ENCODE measurements around the gene ACY1. TPM values are rescaled to one million over a fixed set of nuclear protein-coding genes. Genes with fewer than 3 reads are reported as not detected.
A peak's percentile ranks its signal among the peaks of the same experiment; 100 is the strongest.

The ACY1 gene
- total RNA-seq, 2 donors from 2014 or later: 58.2 to 69.4 TPM

GRCh38 chr3:51961011-51961410 is 22.3 kb upstream of the ACY1 start:
- H3K4me1 Mint-ChIP-seq: peaks cover 22% of the 10 kb centered on the region
- H3K4me3 ChIP-seq (ENCODE audit: low read length): no peak overlapping the region
- no peaks in the 10 kb centered on the region for H3K27me3 ChIP-seq (ENCODE audit: control insufficient read depth, insufficient read depth, low read length, poor library complexity, severe bottlenecking)
- H3K9me3 Mint-ChIP-seq: no peaks in the 10 kb centered on the region
- WGBS, 2 experiments (ENCODE audit: insufficient coverage in 1 of 2, insufficient read length in 1 of 2): 90 to 95% methylated on average over 13 to 18 of the region's 18 CpGs
- H3K36me3 Mint-ChIP-seq (ENCODE audit: low read depth): peaks cover 13% of the 10 kb centered on the region
- peaks cover 14% of the 10 kb centered on the region for H3K4me1 ChIP-seq (ENCODE audit: control insufficient read depth, insufficient read depth, low read length)
- H3K27ac Mint-ChIP-seq: no peak overlapping the region
- H3K36me3 ChIP-seq (ENCODE audit: control insufficient read depth, insufficient read depth, low read length): peaks cover 59% of the 10 kb centered on the region
- H3K27ac ChIP-seq (ENCODE audit: low read depth, low read length): no peak overlapping the region
- no peak overlapping the region for H3K9ac ChIP-seq (ENCODE audit: extremely low read depth, low read length, poor library complexity, severe bottlenecking)
- H3K9me3 ChIP-seq (ENCODE audit: control insufficient read depth, low read length): no peaks in the 10 kb centered on the region
- peaks cover 5% of the 10 kb centered on the region for H3K27me3 Mint-ChIP-seq (ENCODE audit: insufficient read depth)
- TF ChIP-seq CTCF (conservative IDR thresholded peaks at IDR 0.05): no peak
- DNase-seq: no peak
- no peak overlapping the region for H3K4me3 Mint-ChIP-seq

- no peak overlapping the region for H3K4me3 Mint-ChIP-seq
- no peaks in the 10 kb centered on the region for H3K9me3 ChIP-seq (ENCODE audit: control insufficient read depth, low read length)
Observed at GRCh38 chr3:51961602-51962569, 21.4 kb upstream of the ACY1 start.

More at GRCh38 chr3:51961602-51962569, 21.4 kb upstream of the ACY1 start:
- Histone ChIP-seq H3K4me3 (ENCODE audit: low read length) (no peak overlapping the region), H3K4me1 (ENCODE audit: control insufficient read depth, insufficient read depth, low read length) (peaks cover 21% of the 10 kb centered on the region), H3K36me3 (ENCODE audit: control insufficient read depth, insufficient read depth, low read length) (peaks cover 54% of the 10 kb centered on the region), H3K9ac (ENCODE audit: extremely low read depth, low read length, poor library complexity, severe bottlenecking) (no peak overlapping the region), H3K27ac (ENCODE audit: low read depth, low read length) (no peak overlapping the region), H3K27me3 (ENCODE audit: control insufficient read depth, insufficient read depth, low read length, poor library complexity, severe bottlenecking) (no peaks in the 10 kb centered on the region)
- DNase-seq: peak; percentile 58
- no peak overlapping the region for H3K27ac Mint-ChIP-seq
- no peaks in the 10 kb centered on the region for H3K9me3 Mint-ChIP-seq
- no peaks in the 10 kb centered on the region for H3K27me3 Mint-ChIP-seq (ENCODE audit: insufficient read depth)
- WGBS, 2 experiments (ENCODE audit: insufficient coverage in 1 of 2, insufficient read length in 1 of 2): 69 to 85% methylated on average over 6 to 9 of the region's 9 CpGs
- H3K4me1 Mint-ChIP-seq: peaks cover 22% of the 10 kb centered on the region
- peaks cover 13% of the 10 kb centered on the region for H3K36me3 Mint-ChIP-seq (ENCODE audit: low read depth)
- TF ChIP-seq CTCF (conservative IDR thresholded peaks at IDR 0.05): no peak

Measured in endodermal cell (in vitro differentiated cells).